MV-4-11 (cell line): ENCODE measurements around the gene SLC44A1.

Source experiments
- DNase-seq: peaks from one replicate; lab custom pipeline; 2025; lab: John Stamatoyannopoulos, UW

Gene SLC44A1

GRCh38 chr9:105473221-105473620 lies 228.8 kb downstream of the SLC44A1 start:
- DNase-seq = no peak

- peak; percentile 15 for DNase-seq
Observed at GRCh38 chr9:105475302-105475701, 230.9 kb downstream of the SLC44A1 start.

DNA sequence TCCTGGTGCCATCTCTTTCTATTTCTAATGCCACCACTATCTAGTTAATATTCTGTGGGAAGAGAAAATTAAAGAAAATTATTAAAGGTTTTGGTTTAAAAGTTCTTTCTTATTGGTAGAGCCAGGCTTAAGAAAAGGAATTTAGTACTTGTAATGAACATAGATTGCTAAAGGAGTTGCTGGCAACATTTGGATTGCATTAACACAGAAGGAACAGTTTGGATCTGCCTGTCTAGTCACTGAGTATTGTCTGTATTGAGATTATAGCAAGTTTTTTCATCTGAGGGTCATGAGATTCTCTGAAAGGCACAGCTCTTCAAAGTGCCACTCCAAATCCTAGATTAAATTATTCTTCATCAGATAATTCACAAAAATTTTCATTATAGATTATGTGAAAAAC lies 235.4 kb downstream of the SLC44A1 start:
- no peak for DNase-seq

- DNase-seq = no peak
Observed at GRCh38 chr9:105483618-105484017, 239.2 kb downstream of the SLC44A1 start.

DNA sequence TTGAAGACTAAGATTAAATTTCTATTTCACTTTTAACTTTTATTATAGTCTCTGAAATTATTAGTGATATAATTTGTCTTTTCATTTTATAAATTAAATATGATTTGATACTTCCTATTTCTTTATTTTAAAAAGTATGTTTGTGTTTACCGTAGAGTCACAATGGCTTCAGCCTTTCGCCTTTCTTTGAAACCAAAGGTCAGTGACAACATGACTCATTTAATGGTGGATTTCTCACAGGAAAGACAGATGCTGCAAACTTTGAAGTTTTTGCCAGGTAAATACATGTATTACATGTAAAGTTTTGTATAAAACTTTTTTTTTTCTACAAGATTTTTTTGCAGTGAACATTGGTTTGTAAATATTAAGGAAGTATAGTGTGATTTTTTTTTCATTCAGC lies 239.8 kb downstream of the SLC44A1 start:
- DNase-seq = no peak

DNA sequence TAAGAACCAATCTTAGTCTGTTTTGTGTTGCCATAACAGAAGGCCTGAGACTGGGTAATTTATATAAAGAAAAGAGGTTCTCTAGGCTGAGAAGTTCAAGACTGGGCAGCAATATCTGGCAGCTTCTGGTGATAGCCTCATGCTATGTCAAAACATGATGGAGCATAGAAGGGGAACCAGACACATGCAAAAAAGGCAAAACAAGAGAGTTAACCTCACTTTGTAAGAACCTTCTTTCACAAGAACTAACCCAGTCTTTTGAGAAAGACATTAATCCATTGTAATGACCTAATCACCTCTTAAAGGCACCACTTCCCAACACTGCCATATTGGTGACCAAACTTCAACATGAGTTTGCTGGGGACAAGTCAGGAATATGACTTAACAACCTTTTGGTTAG lies 240.7 kb downstream of the SLC44A1 start:
- DNase-seq = peak; percentile 55
